Measurements from ENCODE around the gene SKAP2. TPM values are rescaled to one million over a fixed set of nuclear protein-coding genes. Genes with fewer than 3 reads are reported as not detected.

The SKAP2 gene
- polyA plus RNA-seq, 1 of the 3 experiments (the other 2 are of a cell fraction), result 0.69 TPM

- no peaks in the 10 kb centered on the region for H4K20me1 ChIP-seq (ENCODE audit: insufficient read depth)
- H3K27me3 ChIP-seq (ENCODE audit: insufficient read depth), result no peaks in the 10 kb centered on the region
- H3K9ac ChIP-seq, result no peak overlapping the region
- no peak overlapping the region for H3K4me3 ChIP-seq (ENCODE audit: low read depth in 2 of 2, low read length in 1 of 2)
- no peak overlapping the region for H3K4me2 ChIP-seq
- POLR2A ChIA-PET, result no interaction called here
- no peaks in the 10 kb centered on the region for H3K9me3 ChIP-seq
- no peaks in the 10 kb centered on the region for H3K4me1 ChIP-seq (ENCODE audit: control insufficient read depth in 1 of 2, insufficient read depth in 2 of 2, low read depth in 1 of 2, low read length in 1 of 2)
- WGBS (ENCODE audit: low lambda C conversion rate), result 87% methylated on average over 2 of the region's 2 CpGs
- TF ChIP-seq USF1 (IDR thresholded peaks at IDR 0.05; ENCODE audit: borderline replicate concordance, low read depth) (no peak), TCF12 (IDR thresholded peaks at IDR 0.05) (no peak), ZBTB33 (IDR thresholded peaks at IDR 0.05; ENCODE audit: borderline replicate concordance, low read depth) (no peak), SMC3 (IDR thresholded peaks at IDR 0.05; ENCODE audit: low read depth, low read length) (no peak), GABPA (IDR thresholded peaks at IDR 0.05; ENCODE audit: low read depth) (no peak), ELF1 (IDR thresholded peaks at IDR 0.05) (no peak), TEAD4 (IDR thresholded peaks at IDR 0.05; ENCODE audit: borderline replicate concordance, insufficient read depth) (no peak), RXRA (IDR thresholded peaks at IDR 0.05; ENCODE audit: borderline replicate concordance, low read depth) (no peak)
- TF ChIP-seq, protein P1, sequence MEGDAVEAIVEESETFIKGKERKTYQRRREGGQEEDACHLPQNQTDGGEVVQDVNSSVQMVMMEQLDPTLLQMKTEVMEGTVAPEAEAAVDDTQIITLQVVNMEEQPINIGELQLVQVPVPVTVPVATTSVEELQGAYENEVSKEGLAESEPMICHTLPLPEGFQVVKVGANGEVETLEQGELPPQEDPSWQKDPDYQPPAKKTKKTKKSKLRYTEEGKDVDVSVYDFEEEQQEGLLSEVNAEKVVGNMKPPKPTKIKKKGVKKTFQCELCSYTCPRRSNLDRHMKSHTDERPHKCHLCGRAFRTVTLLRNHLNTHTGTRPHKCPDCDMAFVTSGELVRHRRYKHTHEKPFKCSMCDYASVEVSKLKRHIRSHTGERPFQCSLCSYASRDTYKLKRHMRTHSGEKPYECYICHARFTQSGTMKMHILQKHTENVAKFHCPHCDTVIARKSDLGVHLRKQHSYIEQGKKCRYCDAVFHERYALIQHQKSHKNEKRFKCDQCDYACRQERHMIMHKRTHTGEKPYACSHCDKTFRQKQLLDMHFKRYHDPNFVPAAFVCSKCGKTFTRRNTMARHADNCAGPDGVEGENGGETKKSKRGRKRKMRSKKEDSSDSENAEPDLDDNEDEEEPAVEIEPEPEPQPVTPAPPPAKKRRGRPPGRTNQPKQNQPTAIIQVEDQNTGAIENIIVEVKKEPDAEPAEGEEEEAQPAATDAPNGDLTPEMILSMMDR (IDR thresholded peaks at IDR 0.05), result no peak
- H3K36me3 ChIP-seq (replicated peaks in 1 of 2; ENCODE audit: control insufficient read depth in 1 of 2, insufficient read depth in 2 of 2, low read length in 1 of 2), result no peaks in the 10 kb centered on the region
- H3K9me2 ChIP-seq, result no peaks in the 10 kb centered on the region
- DNase-seq, result no peak
- no peak overlapping the region for H2AFZ ChIP-seq (ENCODE audit: low read depth)
- no peaks in the 10 kb centered on the region for H3F3A ChIP-seq (replicated peaks; ENCODE audit: insufficient read depth)
- no peaks in the 10 kb centered on the region for H3K79me2 ChIP-seq (ENCODE audit: insufficient read depth)
- CTCF ChIA-PET, result interaction anchor here (1.2 to 2.0 kb wide), 2 partner anchors 19 to 20 kb away, joined by 3 to 5 read pairs; no protein-coding TSS in a partner anchor
- no peak overlapping the region for H3K27ac ChIP-seq (ENCODE audit: low read depth in 2 of 2, low read length in 1 of 2)
Observed at GRCh38 chr7:26759108-26759507, 105.3 kb downstream of the SKAP2 start.

GRCh38 chr7:26743205-26743604 is 121.2 kb downstream of the SKAP2 start:
- ChIA-PET POLR2A (no interaction called here), CTCF (interaction anchor here (1.2 to 1.9 kb wide), 2 partner anchors 10 to 20 kb away, joined by 3 to 8 read pairs; no protein-coding TSS in a partner anchor)
- H3K36me3 ChIP-seq (replicated peaks in 1 of 2; ENCODE audit: control insufficient read depth in 1 of 2, insufficient read depth in 2 of 2, low read length in 1 of 2), result no peaks in the 10 kb centered on the region
- H3K9me3 ChIP-seq, result no peaks in the 10 kb centered on the region
- no peak overlapping the region for H3K27ac ChIP-seq (ENCODE audit: low read depth in 2 of 2, low read length in 1 of 2)
- no peaks in the 10 kb centered on the region for H3K79me2 ChIP-seq (ENCODE audit: insufficient read depth)
- no peak overlapping the region for H3K4me3 ChIP-seq (ENCODE audit: low read depth in 2 of 2, low read length in 1 of 2)
- no peaks in the 10 kb centered on the region for H3K27me3 ChIP-seq (ENCODE audit: insufficient read depth)
- H4K20me1 ChIP-seq (ENCODE audit: insufficient read depth), result no peaks in the 10 kb centered on the region
- H3K9ac ChIP-seq, result no peak overlapping the region
- H3K9me2 ChIP-seq, result no peaks in the 10 kb centered on the region
- H2AFZ ChIP-seq (ENCODE audit: low read depth), result no peak overlapping the region
- DNase-seq, result no peak
- no peak overlapping the region for H3K4me2 ChIP-seq
- H3F3A ChIP-seq (replicated peaks; ENCODE audit: insufficient read depth), result no peaks in the 10 kb centered on the region
- no peaks in the 10 kb centered on the region for H3K4me1 ChIP-seq (ENCODE audit: control insufficient read depth in 1 of 2, insufficient read depth in 2 of 2, low read depth in 1 of 2, low read length in 1 of 2)
- 18% methylated on average over 2 of the region's 2 CpGs for WGBS (ENCODE audit: low lambda C conversion rate)
- TF ChIP-seq RCOR1 (IDR thresholded peaks at IDR 0.05; ENCODE audit: low read length) (no peak), REST (IDR thresholded peaks at IDR 0.05; ENCODE audit: low read depth, low read length) (no peak), USF1 (IDR thresholded peaks at IDR 0.05; ENCODE audit: borderline replicate concordance, low read depth) (no peak), MEF2A (IDR thresholded peaks at IDR 0.05; ENCODE audit: borderline replicate concordance, low read depth) (no peak), MXI1 (IDR thresholded peaks at IDR 0.05; ENCODE audit: low read depth, low read length) (no peak), SMC3 (IDR thresholded peaks at IDR 0.05; ENCODE audit: low read depth, low read length) (no peak), ELF1 (IDR thresholded peaks at IDR 0.05) (no peak), EZH2phosphoT487 (IDR thresholded peaks at IDR 0.05; ENCODE audit: borderline replicate concordance, low read depth) (no peak), SIN3A (IDR thresholded peaks at IDR 0.05; ENCODE audit: borderline replicate concordance, low read depth, low read length) (no peak), RXRA (IDR thresholded peaks at IDR 0.05; ENCODE audit: borderline replicate concordance, low read depth) (no peak), TAF1 (IDR thresholded peaks at IDR 0.05; ENCODE audit: borderline replicate concordance, low read depth, low read length) (no peak)
- TF ChIP-seq, protein P2, sequence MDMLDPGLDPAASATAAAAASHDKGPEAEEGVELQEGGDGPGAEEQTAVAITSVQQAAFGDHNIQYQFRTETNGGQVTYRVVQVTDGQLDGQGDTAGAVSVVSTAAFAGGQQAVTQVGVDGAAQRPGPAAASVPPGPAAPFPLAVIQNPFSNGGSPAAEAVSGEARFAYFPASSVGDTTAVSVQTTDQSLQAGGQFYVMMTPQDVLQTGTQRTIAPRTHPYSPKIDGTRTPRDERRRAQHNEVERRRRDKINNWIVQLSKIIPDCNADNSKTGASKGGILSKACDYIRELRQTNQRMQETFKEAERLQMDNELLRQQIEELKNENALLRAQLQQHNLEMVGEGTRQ (IDR thresholded peaks at IDR 0.05; ENCODE audit: borderline replicate concordance, low read depth, low read length), result no peak
